NB4 (cell line): ENCODE measurements around the gene MED26.

ENCODE experiments used
- MYC ChIP-seq: IDR thresholded peaks from 2 replicates; pipeline ENCODE4 v1.6.1; 2011; ENCODE audit warnings: low read depth, low read length
- POLR2A ChIP-seq: IDR thresholded peaks from 2 replicates; pipeline ENCODE4 v1.6.1; 2011; ENCODE audit warnings: mild to moderate bottlenecking; ENCODE audit not compliant: insufficient read length; ENCODE audit errors: extremely low read depth
- TF ChIP-seq, protein P1 (sequence below): IDR thresholded peaks from one replicate; pipeline ENCODE4 v1.5.1; 2012; ENCODE audit warnings: low read depth, low read length
- TF ChIP-seq, protein P2 (sequence below): IDR thresholded peaks from 2 replicates; pipeline ENCODE4 v1.6.1; 2011; ENCODE audit warnings: low read depth, low read length

GRCh38 chr19:16601378-16602052 is 26.5 kb downstream of the MED26 start:
- TF ChIP-seq, protein P1, sequence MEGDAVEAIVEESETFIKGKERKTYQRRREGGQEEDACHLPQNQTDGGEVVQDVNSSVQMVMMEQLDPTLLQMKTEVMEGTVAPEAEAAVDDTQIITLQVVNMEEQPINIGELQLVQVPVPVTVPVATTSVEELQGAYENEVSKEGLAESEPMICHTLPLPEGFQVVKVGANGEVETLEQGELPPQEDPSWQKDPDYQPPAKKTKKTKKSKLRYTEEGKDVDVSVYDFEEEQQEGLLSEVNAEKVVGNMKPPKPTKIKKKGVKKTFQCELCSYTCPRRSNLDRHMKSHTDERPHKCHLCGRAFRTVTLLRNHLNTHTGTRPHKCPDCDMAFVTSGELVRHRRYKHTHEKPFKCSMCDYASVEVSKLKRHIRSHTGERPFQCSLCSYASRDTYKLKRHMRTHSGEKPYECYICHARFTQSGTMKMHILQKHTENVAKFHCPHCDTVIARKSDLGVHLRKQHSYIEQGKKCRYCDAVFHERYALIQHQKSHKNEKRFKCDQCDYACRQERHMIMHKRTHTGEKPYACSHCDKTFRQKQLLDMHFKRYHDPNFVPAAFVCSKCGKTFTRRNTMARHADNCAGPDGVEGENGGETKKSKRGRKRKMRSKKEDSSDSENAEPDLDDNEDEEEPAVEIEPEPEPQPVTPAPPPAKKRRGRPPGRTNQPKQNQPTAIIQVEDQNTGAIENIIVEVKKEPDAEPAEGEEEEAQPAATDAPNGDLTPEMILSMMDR: no peak
- TF ChIP-seq, protein P2, sequence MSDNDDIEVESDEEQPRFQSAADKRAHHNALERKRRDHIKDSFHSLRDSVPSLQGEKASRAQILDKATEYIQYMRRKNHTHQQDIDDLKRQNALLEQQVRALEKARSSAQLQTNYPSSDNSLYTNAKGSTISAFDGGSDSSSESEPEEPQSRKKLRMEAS: no peak
- TF ChIP-seq POLR2A (no peak), MYC (no peak)
